CD8-positive, alpha-beta memory T cell (primary cell): ENCODE results near the gene RNU5B-1. TPM values are rescaled to one million over a fixed set of nuclear protein-coding genes. Genes with fewer than 3 reads are reported as not detected.
"Not testable (repeated sequence)": the region's sequence is repeated elsewhere in the genome, so short reads cannot be mapped to it uniquely, and the experiment has no call there.

ENCODE experiments used
- CTCF ChIA-PET: fragments of 350-600 bp; sonication (Branson Sonifier 250); formaldehyde crosslinking; loops from one replicate; lab custom pipeline; 2021; ENCODE audit warnings: antibody characterized with exemption; lab: Charles Lee
- POLR2A ChIA-PET: fragments of 350-600 bp; sonication (Branson Sonifier 250); formaldehyde crosslinking; loops from one replicate; lab custom pipeline; 2021; ENCODE audit warnings: antibody characterized with exemption; lab: Charles Lee
- DNase-seq, 5 donors: peaks; one replicate each; pipeline versions ENCODE4 v3.0.0 to v3.0.0-alpha.2; 2020 to 2022; ENCODE audit warnings: mixed read lengths in 1 of 5
- H3K27ac ChIP-seq: one replicate; pipeline ENCODE4 v1.7.0; 2013; ENCODE audit warnings: low read depth, mild to moderate bottlenecking, low read length, moderate library complexity
- H3K27me3 ChIP-seq: 2 replicates; pipeline ENCODE4 v1.7.0; 2013; ENCODE audit warnings: low read length, mild to moderate bottlenecking; ENCODE audit not compliant: insufficient read depth, poor library complexity, severe bottlenecking
- H3K36me3 ChIP-seq: 2 replicates; pipeline ENCODE4 v1.7.0; 2013; ENCODE audit warnings: mild to moderate bottlenecking, low read length, moderate library complexity; ENCODE audit not compliant: insufficient read depth
- H3K4me1 ChIP-seq: 2 replicates; pipeline ENCODE4 v1.7.0; 2013; ENCODE audit warnings: mild to moderate bottlenecking, low read length, moderate library complexity; ENCODE audit not compliant: insufficient read depth
- H3K4me3 ChIP-seq: 2 replicates; pipeline ENCODE4 v1.7.0; 2013; ENCODE audit warnings: mild to moderate bottlenecking, low read length
- H3K9me3 ChIP-seq: 2 replicates; pipeline ENCODE4 v1.7.0; 2013; ENCODE audit warnings: mild to moderate bottlenecking, low read length
- H3K27ac Mint-ChIP-seq, 8 donors: one replicate each; pipeline ENCODE4 v1.8.0; 2020 to 2021; ENCODE audit warnings: mixed read lengths in 8 of 8, mild to moderate bottlenecking in 6 of 8, inconsistent platforms in 3 of 8, moderate library complexity in 3 of 8
- H3K27me3 Mint-ChIP-seq, 2 donors: one replicate each; pipeline ENCODE4 v1.8.0; 2020 to 2021; ENCODE audit warnings: mixed read lengths in 2 of 2, mild to moderate bottlenecking in 1 of 2, moderate library complexity in 1 of 2
- H3K36me3 Mint-ChIP-seq, 3 donors: one replicate each; pipeline ENCODE4 v1.8.0; 2020 to 2021; ENCODE audit warnings: mixed read lengths in 3 of 3, inconsistent platforms in 1 of 3, mild to moderate bottlenecking in 1 of 3
- H3K4me1 Mint-ChIP-seq, 3 donors: one replicate each; pipeline ENCODE4 v1.8.0; 2020 to 2021; ENCODE audit warnings: mixed read lengths in 3 of 3, inconsistent platforms in 1 of 3, mild to moderate bottlenecking in 1 of 3
- H3K4me3 Mint-ChIP-seq, 7 donors: one replicate each; pipeline ENCODE4 v1.8.0; 2020 to 2021; ENCODE audit warnings: mixed read lengths in 7 of 7, mild to moderate bottlenecking in 6 of 7, moderate library complexity in 4 of 7, inconsistent platforms in 2 of 7
- H3K9me3 Mint-ChIP-seq, 5 donors: one replicate each; pipeline ENCODE4 v1.8.0; 2020 to 2022; ENCODE audit warnings: mixed read lengths in 5 of 5, mild to moderate bottlenecking in 3 of 5, moderate library complexity in 2 of 5, inconsistent platforms in 1 of 5
- polyA plus RNA-seq: library from polyadenylated mRNA; unstranded; fragments of 300-500 nt; fragmentation: Illumina TruSeq; gene quantifications from one replicate; pipeline ENCODE4 v1.2.3, GENCODE V29; 2021
- total RNA-seq, 2 experiments: library from RNA; stranded (reverse); gene quantifications; one replicate each; pipeline ENCODE4 v1.2.3, GENCODE V29; 2021

The RNU5B-1 gene
- total and polyA plus RNA-seq, 3 experiments from 2014 or later = not detected

DNA sequence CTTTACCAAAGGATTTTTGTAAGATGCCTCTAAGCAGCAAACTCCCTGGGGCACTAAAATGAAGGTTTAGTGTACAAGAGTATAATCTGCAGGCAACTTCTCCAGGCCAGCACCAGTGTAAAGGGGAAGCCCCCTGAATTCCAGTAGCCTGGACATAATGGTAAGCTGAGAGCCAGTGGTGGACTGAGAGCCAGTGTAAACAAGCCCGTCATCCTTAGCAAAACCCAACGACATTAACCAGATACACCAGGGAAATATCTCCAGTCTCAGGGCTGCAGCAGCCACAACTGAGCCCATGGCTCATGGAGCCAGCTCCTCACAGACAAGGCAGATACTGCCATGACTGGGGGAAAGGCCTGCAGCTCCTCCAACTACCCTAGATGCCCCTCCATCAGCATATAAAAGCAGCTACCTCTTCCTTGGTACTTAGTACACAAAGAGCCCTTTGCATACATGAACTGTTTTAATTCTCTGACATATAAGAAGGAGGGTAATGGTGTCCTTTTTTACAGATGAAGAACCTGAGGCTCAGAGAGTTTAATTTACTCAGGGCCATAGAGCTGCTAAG lies 39.5 kb upstream of the RNU5B-1 start:
- no peaks in the 10 kb centered on the region for H3K9me3 Mint-ChIP-seq

DNA sequence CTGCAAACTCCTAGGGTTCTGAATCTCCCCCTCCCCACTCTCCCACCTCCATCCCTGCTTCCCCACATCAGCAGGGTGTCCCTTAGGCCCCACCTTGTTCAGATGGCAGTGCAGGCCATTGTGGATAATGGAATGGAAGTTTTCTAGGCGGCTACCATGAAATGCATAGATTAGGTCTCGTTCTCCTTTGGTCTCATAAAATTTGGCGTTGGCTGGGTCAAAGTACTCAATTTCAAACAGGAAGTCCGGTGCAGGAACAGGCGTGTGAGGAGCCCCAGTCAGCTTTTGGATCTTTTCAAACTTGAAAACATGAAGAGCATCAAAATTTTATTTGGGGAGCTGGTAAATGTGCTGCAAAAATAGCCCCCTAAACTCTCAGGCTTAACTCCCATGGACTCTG lies 38.0 kb upstream of the RNU5B-1 start:
- DNase-seq = no peak
- Mint-ChIP-seq H3K4me1 (peaks cover 0 to 3% (median 0%) of the 10 kb centered on the region in 3 donors), H3K4me3 (no peak overlapping the region), H3K36me3 (peaks cover 4 to 62% (median 17%) of the 10 kb centered on the region in 3 donors), H3K9me3 (no peaks in the 10 kb centered on the region), H3K27me3 (no peaks in the 10 kb centered on the region), H3K27ac (peak overlapping the region in 1 of 8 donors; percentile 53)
- Histone ChIP-seq H3K36me3 (peaks cover 16% of the 10 kb centered on the region), H3K9me3 (no peaks in the 10 kb centered on the region), H3K27ac (no peak overlapping the region), H3K4me3 (no peak overlapping the region), H3K27me3 (no peaks in the 10 kb centered on the region), H3K4me1 (no peaks in the 10 kb centered on the region)
- CTCF ChIA-PET = no interaction called here
- POLR2A ChIA-PET = no interaction called here

More for the DNA sequence above, 39.5 kb upstream of the RNU5B-1 start:
- no peaks in the 10 kb centered on the region for H3K4me1 ChIP-seq
- no peaks in the 10 kb centered on the region for H3K27me3 ChIP-seq
- H3K4me3 ChIP-seq = no peak overlapping the region
- ChIA-PET POLR2A (no interaction called here), CTCF (interaction anchor here (1.2 kb wide), 1 partner anchor 222 kb away, joined by 3 read pairs; no protein-coding TSS in a partner anchor)
- no peak overlapping the region for H3K27ac Mint-ChIP-seq
- H3K27me3 Mint-ChIP-seq = no peaks in the 10 kb centered on the region
- peaks cover 27% of the 10 kb centered on the region for H3K36me3 ChIP-seq
- peaks cover 7 to 66% (median 21%) of the 10 kb centered on the region in 3 donors for H3K36me3 Mint-ChIP-seq
- H3K9me3 ChIP-seq = no peaks in the 10 kb centered on the region
- peaks cover 0 to 3% (median 0%) of the 10 kb centered on the region in 3 donors for H3K4me1 Mint-ChIP-seq
- no peak overlapping the region for H3K27ac ChIP-seq
- DNase-seq = no peak
- no peak overlapping the region for H3K4me3 Mint-ChIP-seq

DNA sequence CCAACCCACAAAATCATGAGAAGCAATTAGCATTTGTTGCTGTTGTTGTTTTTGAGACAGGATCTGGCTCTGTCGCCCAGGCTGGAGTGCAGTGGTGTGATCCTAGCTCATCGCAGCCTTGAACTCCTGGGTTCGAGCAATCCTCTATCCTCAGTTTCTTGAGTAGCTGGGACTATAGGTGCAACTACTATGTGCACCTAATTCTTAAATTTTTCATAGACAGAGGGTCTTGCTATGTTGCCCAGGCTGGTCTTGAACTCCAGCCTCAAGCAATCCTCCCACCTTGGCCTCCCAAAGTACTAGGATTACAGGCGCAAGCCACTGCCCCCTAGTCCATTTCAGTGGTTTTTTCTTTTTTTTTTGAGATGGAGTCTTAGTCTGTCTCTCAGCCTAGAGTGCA lies 36.1 kb upstream of the RNU5B-1 start:
- peaks cover 7% of the 10 kb centered on the region for H3K36me3 ChIP-seq
- H3K27me3 ChIP-seq = no peaks in the 10 kb centered on the region
- CTCF ChIA-PET = no interaction called here
- H3K4me1 Mint-ChIP-seq = peaks cover 0 to 6% (median 3%) of the 10 kb centered on the region in 3 donors
- H3K27me3 Mint-ChIP-seq = no peaks in the 10 kb centered on the region
- POLR2A ChIA-PET = no interaction called here
- H3K4me1 ChIP-seq = no peaks in the 10 kb centered on the region
- no peaks in the 10 kb centered on the region for H3K9me3 ChIP-seq
- no peak overlapping the region for H3K4me3 ChIP-seq
- no peak overlapping the region for H3K4me3 Mint-ChIP-seq
- H3K27ac Mint-ChIP-seq = no peak overlapping the region
- H3K36me3 Mint-ChIP-seq = peaks cover 4 to 52% (median 12%) of the 10 kb centered on the region in 3 donors
- no peak for DNase-seq
- no peak overlapping the region for H3K27ac ChIP-seq
- H3K9me3 Mint-ChIP-seq = no peaks in the 10 kb centered on the region

DNA sequence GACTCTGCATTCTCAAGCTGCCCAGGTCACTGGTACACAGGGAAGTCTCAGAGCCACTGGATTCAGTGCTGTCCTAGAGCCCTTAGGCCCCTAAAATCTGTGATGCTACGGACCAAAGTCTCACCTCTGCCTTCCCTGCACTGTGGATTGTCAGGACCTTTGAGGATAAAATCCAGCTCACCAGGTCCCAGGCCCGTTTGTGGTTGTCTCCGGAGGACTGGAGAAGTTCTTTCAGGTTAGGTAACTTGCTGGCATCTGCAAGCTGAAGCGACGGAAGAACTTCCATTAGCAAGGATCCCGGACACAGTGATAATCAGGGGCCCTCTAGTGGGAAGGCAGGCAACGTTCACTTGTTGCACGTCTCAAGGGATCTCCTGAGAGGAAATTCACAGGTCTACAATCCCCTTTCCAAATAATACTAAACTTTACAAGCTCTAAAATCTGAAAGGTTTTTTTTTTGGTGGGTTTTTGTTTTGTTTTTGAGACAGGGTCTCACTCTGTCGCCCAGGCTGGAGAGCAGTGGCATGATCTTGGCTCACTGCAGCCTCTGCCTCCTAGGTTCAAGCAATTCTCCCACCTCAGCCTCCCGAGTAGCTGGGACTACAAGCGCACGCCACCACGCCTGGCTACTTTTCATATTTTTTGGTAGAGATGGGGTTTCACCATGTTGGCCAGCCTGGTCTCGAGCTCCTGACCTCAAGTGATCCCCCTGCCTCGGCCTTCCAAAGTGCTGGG lies 33.5 kb upstream of the RNU5B-1 start:
- H3K4me3 Mint-ChIP-seq, H3K27ac Mint-ChIP-seq, H3K4me3 ChIP-seq, H3K27me3 Mint-ChIP-seq, H3K9me3 ChIP-seq, H3K27ac ChIP-seq, H3K27me3 ChIP-seq, POLR2A ChIA-PET, H3K9me3 Mint-ChIP-seq, H3K36me3 ChIP-seq: not testable (repeated sequence)
- Mint-ChIP-seq H3K36me3 (peaks cover 4 to 39% (median 12%) of the 10 kb centered on the region in 3 donors), H3K4me1 (peaks cover 10 to 18% (median 16%) of the 10 kb centered on the region in 3 donors)
- H3K4me1 ChIP-seq = peaks cover 18% of the 10 kb centered on the region
- CTCF ChIA-PET = interaction anchor here (0.9 kb wide), 1 partner anchor 37 kb away, joined by 3 read pairs; no protein-coding TSS in a partner anchor
- DNase-seq = peak in 1 of 5 donors; percentile 8

DNA sequence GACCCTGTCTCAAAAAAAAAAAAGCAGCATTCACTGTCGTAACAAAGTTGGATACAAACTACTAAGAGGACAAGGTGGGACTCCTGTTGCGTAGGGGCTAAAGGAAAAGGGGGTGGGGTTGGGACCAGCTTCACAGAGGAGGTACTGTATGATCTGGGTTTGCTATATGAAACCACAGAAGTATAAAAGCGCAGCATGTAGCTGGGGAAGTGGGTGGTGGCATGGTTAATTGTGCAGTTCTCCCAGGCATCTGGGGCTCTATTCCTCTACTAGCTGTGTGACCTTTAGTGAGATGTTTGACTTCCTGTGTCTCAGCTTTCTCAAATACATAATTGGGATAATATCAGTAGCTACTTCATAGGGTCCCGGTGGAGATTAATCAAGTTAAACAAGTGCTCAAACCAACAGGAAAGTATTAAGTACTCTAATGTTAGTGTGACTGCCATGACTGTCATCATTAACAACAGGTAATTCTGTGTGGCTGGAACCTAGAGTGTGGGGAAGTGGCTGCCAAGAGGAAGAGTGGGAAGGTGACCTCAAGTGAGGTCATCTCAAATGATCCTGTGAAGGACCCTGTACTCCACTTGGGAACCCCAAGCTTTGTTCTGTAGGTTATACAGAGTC lies 29.3 kb upstream of the RNU5B-1 start:
- Mint-ChIP-seq H3K9me3 (no peaks in the 10 kb centered on the region), H3K36me3 (peaks cover 0 to 38% (median 5%) of the 10 kb centered on the region in 3 donors), H3K27ac (peak overlapping the region; percentile 8 to 86 (median 18)), H3K4me3 (no peak overlapping the region), H3K27me3 (no peaks in the 10 kb centered on the region), H3K4me1 (peaks cover 21 to 41% (median 31%) of the 10 kb centered on the region in 3 donors)
- peak in 1 of 5 donors; percentile 46 for DNase-seq
- POLR2A ChIA-PET = interaction anchor here (0.5 kb wide), 1 partner anchor 29 kb away, joined by 3 read pairs; the partner anchor contains the start of gene RNU5B-1
- H3K27me3 ChIP-seq = no peaks in the 10 kb centered on the region
- CTCF ChIA-PET = interaction anchor here (1.3 kb wide), 1 partner anchor 11 kb away, joined by 7 read pairs; the partner anchor contains the start of gene PARP16
- H3K4me1 ChIP-seq = peaks cover 29% of the 10 kb centered on the region
- H3K36me3 ChIP-seq = no peaks in the 10 kb centered on the region
- H3K4me3 ChIP-seq = no peak overlapping the region
- no peak overlapping the region for H3K27ac ChIP-seq
- H3K9me3 ChIP-seq = no peaks in the 10 kb centered on the region

DNA sequence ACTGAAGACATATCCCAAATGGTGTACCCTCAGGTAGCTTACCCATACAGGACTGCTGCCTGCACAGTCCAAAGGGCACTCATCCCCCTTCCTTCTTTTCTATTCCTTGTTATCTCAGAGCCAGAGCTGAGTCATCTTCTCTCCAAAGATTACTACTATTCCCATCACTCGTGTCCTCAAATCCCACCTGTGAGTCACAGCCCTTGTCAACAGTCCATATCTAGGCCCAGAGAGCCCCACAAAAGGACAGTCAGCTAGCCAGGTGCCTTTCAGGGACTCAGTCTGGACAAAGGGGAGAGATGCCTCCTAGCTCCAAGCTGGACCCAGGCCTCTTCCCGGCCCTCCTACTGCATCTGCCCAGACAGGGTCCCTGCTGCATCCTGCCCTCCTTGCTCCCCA lies 28.8 kb upstream of the RNU5B-1 start:
- no peak overlapping the region for H3K27ac ChIP-seq
- no peak for DNase-seq
- H3K4me1 Mint-ChIP-seq = peaks cover 21 to 45% (median 32%) of the 10 kb centered on the region in 3 donors
- ChIA-PET POLR2A (no interaction called here), CTCF (interaction anchor here (1.3 kb wide), 1 partner anchor 11 kb away, joined by 7 read pairs; the partner anchor contains the start of gene PARP16)
- H3K4me1 ChIP-seq = peaks cover 29% of the 10 kb centered on the region
- no peaks in the 10 kb centered on the region for H3K9me3 Mint-ChIP-seq
- H3K36me3 ChIP-seq = no peaks in the 10 kb centered on the region
- H3K27me3 ChIP-seq = no peaks in the 10 kb centered on the region
- H3K4me3 Mint-ChIP-seq = no peak overlapping the region
- no peaks in the 10 kb centered on the region for H3K27me3 Mint-ChIP-seq
- no peaks in the 10 kb centered on the region for H3K9me3 ChIP-seq
- H3K36me3 Mint-ChIP-seq = peaks cover 0 to 35% (median 3%) of the 10 kb centered on the region in 3 donors
- peak overlapping the region in 5 of 8 donors; percentile 1 to 57 (median 17) for H3K27ac Mint-ChIP-seq
- H3K4me3 ChIP-seq = no peak overlapping the region

DNA sequence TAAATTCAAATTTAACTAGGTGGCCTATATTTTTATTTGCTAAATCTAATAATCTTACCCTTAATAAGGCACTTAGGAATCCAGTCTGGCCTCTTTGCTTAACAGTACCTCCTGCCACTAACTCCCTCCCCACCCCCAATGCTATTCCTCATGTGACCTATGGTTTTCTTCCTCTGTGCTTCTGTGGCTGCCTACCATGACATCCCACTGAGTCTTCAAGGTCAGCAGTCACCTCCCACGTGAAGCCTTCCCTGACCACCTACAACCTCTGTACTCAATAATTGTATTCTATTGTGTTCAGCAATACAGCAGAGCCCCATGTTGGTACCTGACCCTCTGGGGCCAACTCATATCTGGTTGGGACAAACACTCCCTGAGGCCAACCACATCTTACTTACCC lies 27.5 kb upstream of the RNU5B-1 start:
- H3K27ac ChIP-seq = no peak overlapping the region
- ChIA-PET POLR2A (no interaction called here), CTCF (no interaction called here)
- H3K9me3 Mint-ChIP-seq = no peaks in the 10 kb centered on the region
- no peaks in the 10 kb centered on the region for H3K36me3 ChIP-seq
- H3K27me3 ChIP-seq = no peaks in the 10 kb centered on the region
- H3K36me3 Mint-ChIP-seq = peaks cover 0 to 30% (median 3%) of the 10 kb centered on the region in 3 donors
- no peaks in the 10 kb centered on the region for H3K27me3 Mint-ChIP-seq
- H3K4me1 ChIP-seq = peaks cover 29% of the 10 kb centered on the region
- peak overlapping the region in 3 of 8 donors; percentile 18 to 71 (median 53) for H3K27ac Mint-ChIP-seq
- no peaks in the 10 kb centered on the region for H3K9me3 ChIP-seq
- no peak overlapping the region for H3K4me3 ChIP-seq
- peaks cover 22 to 55% (median 32%) of the 10 kb centered on the region in 3 donors for H3K4me1 Mint-ChIP-seq
- no peak overlapping the region for H3K4me3 Mint-ChIP-seq
- DNase-seq = no peak
